Measurements from ENCODE around the gene AFAP1L2.
A peak's percentile ranks its signal among the peaks of the same experiment; 100 is the strongest.

The AFAP1L2 gene

DNA sequence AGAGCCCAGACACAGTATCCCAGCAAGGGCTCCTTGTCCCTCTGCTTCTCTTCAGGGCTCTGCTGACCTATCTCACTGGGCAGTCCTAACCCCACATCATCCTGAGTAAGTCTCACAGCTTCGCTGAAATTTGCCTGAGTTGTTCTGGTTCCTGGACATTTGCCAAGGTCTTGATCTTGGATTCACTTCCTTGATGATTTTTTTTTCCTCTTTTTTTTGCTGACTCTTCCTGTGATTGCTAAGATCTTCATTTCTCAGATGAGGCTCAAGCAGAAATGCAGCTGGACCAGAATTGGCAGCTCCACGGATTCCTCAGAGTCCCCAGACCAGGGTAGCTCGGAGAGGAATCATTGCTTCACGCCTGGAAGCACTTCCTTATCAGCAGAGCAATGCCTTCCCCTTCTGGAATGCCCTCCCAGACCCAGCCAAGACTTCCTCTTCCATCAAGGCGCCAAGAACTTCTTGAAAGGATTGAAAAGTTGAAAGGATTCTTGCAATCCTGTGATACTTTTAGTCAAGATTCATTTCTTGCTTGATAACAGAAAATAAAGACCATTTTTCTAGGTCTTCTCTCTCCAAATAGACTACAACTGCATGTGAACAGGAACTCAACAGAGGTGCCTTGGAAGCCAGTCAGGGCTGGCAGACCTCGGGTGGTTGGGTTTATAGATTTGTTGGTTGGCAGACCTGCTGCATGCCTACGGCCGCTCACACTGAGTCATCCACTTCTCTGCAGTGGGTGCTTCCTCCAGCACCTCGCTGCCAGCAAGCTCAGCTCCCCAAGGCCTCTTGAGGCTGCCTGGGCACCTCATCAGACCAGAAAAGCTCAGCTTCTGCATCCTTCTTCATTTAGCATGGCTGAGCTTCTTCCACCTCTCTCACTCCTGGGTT lies 8.8 kb upstream of the AFAP1L2 start:
- peak; percentile 53 for DNase-seq (ENCODE audit: low read depth)

DNA sequence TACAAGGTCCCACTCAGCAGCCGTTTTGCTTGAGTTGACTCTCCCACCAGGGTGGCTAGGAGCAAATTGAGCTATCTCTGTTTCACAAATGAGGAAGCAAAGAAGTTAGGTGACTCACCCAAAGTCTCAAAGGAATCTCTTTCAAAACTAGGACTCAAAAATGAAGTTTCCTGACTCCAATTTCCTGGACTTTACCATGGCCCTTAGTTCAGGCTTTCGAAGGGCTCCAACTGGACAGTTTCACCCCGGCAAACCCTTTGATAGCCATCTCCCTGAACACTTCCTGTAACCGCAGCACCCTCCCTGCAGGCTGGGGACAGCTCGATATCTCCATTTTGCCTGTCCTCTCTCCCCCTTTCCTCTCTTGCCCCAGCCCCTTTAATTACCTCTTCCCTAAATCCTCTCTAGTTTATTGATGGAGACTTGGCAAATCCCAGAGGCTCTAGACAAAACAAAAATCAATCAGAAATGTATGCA lies 4.7 kb upstream of the AFAP1L2 start:
- no peak for DNase-seq (ENCODE audit: low read depth)

DNA sequence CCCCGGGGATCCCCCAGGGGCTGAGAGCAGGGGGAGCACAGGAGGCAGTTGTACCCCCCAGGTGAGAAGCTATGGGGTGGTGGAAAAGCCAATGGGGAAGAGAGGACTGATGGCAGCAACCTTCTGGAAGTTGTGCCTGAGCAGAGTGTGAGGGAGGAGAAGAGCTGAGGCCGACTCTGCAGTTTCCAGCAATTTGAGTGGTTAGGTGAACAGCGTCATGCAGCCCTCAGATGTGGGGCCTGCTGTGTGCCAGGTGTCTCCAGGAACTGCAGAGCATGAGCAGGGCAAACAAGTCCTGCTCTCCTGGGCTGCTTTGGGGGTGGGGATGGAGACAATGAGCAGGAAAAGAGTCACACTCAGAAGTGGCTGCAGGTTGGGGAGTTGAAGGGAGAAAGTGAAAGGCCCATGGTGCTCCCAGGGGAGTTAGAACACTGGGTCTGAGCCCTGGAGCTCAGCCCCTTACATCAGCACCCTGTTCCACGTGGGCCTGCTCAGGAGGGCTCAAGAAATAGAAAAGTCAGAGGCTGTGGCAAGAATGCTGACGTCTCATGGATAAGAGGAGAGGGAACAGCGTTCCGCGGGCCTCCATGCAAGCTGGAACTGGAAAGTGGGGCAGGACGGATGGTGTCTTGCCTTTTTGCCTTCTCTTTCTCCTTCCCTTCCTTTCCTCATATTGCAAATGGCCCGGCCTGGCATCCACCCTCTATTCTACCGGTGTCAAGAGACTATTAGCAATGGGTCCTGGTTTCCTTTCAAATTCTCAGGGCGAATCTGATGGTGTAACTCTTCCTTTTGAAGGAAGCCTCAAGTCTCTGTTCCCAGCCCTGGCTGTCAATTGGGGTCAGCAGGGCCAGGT lies 4.0 kb upstream of the AFAP1L2 start:
- DNase-seq (ENCODE audit: low read depth), result no peak

DNA sequence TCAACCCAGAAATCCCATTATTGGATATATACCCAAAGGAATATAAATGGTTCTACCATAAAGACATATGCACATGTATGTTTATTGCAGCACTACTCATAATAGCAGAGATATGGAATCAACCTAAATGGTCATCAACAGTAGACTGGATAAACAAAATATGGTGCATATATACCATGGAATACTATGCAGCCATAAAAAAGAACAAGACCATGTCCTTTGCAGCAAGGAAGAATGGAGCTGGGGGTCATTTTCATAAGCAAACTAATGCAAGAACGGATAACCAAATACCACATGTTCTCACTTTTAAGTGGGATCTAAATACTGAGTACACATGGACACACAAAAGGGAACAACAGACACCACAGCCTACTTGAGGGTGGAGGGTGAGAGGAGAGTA lies 2.2 kb upstream of the AFAP1L2 start:
- no peak for DNase-seq (ENCODE audit: low read depth)

DNA sequence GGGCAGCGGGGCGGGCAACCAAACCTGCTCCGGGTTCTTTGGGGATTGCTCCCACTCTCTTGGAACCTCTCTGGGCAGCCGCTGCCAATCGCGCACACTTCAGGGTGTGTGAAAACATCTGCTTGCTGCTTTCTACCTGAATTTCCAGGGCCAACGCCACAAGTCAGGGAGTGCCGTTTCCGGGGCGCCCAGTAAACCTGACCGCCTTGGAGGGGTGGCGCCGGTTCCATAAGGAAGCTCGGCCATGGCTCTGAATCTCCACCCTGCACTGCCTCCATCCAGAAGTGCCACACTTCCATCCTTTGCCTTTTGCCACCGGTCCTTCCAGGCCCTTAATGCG lies 679 bp upstream of the AFAP1L2 start:
- no peak for DNase-seq (ENCODE audit: low read depth)

DNA sequence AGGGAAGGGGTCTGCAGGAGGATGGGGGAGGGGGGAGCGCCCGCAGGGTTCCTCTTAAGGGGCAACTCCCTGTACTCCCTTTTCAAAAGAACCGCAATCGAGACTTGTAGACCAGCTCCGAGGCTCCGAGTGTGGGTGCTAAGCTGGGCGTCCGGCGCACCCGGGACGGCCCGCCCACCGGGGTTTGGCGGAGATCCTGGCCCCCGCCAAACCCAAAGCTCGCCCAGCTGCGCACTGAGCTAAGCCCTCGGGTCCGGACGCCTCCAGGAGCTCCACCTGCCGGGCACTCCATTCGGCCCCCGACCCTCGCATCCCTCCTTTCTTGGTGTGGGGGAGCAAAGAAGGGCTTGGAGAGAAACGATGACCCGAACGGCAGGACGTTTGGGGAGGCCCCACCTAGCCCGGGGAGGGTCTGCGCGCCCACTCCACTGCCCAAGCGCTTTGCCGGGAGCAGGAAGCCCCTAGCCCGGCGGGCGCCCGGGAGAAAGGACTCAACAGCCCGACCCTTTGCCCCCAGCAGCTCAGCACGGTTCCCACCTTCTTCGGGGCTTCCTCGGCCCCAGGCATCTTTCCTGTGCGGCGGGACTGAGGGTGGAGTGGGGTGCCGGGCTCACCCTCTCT lies 651 bp downstream of the AFAP1L2 start:
- no peak for DNase-seq (ENCODE audit: low read depth)

DNA sequence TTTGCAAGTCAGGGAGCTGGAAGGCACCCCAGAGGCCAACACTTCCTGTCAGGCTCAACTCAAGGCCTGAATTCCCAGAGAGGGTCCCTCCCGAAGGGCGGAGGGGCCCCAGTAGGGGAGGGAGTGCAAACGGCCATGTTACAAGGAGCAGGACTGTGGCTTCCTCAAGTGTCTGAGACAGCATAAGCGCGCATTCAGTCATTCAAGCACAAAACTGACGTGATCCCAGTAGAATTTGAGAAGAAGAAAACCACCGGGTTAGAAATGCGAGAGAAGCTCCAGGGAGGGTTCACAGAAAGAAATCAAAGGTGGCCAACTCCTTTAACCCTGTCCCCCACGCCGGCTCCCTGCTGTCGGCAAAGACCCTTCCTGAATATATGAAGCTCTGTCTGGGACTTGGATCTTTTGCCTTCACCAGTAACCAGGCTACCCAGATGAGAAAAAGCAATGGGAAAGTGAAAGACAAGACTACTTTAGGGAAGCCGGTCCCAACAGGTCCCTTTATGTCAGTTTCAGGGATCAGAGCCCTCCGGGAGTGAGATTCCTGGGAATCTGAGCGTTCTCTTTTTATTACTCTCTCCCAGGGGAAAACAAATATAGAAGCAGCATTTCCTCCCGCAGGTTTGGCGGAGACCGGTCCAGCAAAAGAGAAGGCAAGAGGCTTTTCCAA lies 1.3 kb downstream of the AFAP1L2 start:
- no peak for DNase-seq (ENCODE audit: low read depth)

DNA sequence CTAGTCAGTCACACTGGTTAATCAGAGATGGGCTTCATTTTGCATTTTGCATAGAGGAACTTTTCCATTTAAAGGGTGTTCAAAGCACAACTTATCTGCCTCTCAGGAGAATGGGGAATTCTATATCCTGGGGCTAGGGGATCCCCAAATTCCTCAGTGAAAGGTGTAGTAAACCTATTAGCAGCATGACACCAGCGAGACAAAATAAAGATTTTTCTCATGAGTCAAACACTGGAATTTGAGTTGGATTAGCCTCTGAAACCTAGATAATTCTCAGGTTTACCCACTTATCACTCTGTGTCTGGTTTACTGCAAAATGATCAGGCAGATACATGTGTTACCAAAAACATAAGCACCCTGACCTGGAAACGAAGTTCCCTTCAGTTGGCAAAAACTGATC lies 2.1 kb downstream of the AFAP1L2 start:
- no peak for DNase-seq (ENCODE audit: low read depth)

DNA sequence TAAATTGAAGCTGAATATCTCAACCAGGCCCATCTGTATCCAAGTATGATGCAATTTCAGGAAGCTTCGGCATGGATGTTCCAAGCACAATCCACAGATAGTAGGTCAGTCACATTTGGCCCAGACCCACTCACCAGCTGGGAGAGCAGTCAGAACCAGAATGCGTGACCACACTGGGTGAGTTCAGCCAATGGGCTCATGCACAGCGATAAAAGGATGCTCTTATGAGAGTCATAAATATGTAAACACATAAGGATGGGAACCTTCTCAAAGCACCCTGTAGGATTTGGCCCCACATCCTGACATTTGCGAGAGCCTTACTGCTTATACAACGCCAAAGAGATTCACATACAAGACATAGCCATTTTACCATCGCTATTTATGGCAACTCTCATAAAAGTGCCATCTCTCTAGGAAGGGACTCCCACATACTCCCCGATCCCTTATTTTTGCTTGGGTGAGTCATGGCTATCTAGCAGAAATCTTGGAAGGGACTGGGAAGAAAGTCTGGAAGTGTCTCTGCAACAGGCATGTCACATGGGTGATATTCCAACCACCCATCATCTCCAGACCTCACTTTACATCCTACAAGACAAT lies 3.0 kb downstream of the AFAP1L2 start:
- peak; percentile 48 for DNase-seq (ENCODE audit: low read depth)

DNA sequence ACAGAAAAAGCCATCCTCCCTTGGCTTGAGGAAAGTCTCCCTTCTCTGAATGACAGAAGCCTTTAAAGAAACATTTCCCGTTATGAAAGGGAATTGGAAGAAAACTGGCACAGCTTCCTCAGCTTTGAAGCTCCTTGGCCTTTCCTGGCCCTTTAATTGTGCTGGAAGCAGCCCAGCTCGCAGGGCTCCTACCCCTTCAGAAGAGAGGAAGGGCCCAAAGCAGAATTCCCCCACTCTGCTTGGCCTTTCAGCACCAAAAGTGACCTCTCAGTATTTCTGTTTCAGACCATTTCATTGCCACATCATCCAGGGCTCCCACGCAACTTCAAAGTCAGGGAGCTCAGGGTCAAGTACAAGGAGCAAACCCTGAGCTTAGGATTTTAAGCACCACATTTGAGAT lies 4.2 kb downstream of the AFAP1L2 start:
- no peak for DNase-seq (ENCODE audit: low read depth)

DNA sequence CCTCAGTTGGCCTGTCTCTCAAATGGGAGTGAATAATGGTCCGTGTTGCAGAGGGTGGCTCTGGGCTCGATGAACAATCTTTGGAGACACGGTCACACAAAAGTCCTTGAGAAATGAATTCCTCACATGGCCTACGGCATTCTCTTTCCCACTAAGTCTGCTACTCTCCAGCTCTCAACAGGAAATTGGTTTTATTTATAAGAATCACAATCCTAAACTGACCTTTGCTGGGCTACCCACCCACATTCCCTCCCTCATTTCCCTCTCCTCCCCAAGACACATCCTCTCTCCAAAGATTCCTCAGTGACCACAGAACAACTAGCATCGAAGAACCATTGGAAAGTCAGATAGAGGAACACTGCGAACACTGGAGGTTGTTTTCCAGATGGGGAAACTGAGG lies 4.7 kb downstream of the AFAP1L2 start:
- no peak for DNase-seq (ENCODE audit: low read depth)

DNA sequence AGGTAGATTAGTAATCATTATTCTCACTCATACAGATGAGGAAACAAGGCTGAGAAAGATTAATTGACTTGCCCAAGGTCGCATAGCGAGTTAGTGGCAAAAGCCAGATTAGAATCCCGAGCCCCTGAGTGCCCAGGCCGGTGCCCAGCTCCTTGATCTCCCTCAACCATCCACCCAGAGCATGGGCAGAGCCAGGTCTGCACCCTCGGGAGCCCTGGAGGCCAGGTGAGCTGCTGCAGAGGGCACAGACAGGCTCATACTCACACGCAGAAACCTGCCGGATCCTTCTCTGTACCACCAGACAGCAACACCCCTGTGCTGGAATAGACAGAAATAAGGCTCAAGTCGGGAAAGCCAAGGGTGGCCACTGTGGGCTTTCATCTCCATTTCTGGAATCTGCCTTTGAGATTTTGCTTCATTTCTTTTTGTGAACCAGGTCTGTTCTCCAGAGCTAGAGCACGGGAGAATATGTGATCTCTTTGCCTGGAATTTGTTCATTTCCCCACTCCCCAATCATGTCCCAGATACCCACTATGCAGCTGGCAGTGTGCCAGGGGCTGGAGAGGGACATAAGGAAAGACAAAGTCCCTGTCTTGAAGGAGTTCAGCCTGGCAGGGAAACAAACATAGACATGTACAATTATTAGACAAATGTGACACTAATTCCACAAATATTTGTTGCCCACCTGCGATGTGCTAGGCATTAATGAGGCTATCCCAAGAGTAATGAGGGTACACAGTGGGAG lies 5.5 kb downstream of the AFAP1L2 start:
- DNase-seq (ENCODE audit: low read depth), result no peak

DNA sequence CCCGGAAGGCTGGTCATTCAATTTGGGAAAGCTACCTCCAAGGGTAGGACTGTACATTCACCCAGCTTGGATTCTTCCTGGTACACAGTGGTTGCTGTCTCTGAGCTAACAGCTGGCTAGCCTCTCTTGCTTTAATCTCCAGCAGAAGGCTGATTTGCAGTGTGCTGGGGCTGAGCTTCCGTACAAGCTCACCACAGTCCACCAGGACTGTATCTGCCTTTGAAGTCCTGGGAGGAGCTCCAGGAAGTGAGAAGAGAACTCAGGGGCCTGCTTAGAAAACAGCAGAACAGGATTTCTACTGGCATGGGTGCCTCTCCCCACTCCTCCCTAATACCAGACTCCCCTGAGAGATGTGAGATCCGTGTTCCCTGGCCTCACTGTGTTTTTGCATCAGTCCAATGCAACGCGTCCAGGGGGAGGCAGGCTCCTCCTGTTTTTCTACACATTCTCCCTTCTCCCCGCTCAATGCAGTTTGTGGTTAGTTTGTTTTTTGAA lies 6.6 kb downstream of the AFAP1L2 start:
- peak; percentile 45 for DNase-seq (ENCODE audit: low read depth)

DNA sequence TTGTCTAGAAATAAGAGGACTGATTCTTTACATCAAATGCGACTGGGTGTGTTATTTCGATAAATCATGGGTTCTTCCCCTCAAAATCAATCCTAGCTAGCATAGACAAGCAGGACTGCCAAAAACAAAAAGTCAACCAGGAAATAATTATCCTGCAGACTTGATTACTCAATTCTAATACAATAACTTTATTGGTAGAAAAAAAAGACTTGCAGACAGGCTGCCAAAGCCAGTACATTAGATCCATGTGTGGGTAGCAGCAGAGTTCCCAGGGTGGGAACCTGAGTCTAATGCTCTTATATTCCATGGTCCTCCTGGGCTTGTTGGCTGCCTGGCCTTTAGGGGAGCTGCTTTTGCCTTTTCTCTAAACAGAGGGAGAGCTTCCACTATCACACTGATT lies 7.8 kb downstream of the AFAP1L2 start:
- no peak for DNase-seq (ENCODE audit: low read depth)

DNA sequence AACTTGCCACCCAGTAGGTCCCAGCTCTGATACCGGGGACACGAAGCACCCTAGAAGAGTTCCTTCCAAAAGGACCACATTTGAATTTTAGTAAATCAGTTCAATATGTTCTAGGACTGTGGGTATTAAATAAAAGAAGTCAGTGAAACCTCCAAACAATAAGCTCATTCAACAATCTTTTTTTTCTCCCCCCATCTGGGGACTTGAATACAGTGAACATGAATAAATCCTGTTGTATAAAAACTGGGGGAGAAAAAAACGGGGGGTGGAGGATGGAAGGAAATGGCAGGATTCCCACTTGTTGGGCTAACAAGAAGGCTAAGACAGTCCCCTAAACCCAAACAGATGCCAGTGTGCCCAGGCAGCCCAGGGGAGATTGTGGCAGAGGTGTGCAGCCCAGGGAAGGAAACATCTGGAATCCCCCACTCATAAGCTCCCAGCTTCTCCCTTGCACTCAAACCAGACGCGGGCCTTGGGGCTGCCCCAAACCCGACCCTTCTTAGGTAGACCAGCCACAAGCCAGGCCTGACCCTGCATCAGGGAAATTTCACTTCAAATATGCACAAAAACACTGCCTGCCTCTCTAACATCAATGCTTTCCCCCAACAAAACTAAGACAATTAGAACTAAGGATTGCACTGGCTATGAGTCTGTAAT lies 8.8 kb downstream of the AFAP1L2 start:
- no peak for DNase-seq (ENCODE audit: low read depth)

DNA sequence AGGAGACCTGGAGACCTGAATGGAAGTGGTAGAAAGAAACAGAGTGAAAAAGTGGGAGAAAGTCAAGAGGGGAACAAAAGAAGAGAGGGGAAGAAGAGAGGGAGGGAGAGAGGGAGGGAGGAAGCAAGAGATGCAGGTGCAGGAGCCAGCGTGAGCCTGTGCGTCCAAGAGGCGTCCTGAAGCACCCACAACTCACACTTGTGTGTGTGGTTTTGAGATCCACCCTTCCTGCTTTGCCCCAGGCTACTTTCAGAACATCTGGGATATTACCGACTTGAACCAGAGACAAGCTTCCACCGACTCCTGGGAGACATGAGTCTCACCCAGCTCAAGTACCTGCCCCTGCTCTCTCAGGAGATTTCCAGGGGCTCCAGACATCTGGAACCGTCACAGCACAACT lies 9.8 kb downstream of the AFAP1L2 start:
- no peak for DNase-seq (ENCODE audit: low read depth)

DNA sequence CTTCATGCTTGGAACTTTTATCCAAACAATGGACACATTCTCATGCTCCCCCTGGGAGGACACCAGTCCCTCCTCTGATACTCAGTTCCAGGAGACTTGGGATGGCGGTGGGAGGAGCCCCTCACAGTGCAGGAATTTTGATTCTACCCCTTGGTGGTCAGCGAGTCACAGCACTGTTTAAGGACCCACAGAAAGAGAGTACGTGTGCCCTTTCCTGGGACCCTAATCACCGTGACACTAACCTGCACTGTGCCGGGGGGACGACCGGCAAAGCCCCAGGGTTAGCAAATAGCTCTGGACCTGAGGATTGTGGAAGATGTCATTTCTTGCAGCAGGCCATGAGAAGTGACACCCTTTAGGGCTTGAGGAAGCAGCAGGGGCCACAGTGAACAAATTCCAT lies 10.4 kb downstream of the AFAP1L2 start:
- no peak for DNase-seq (ENCODE audit: low read depth)

DNA sequence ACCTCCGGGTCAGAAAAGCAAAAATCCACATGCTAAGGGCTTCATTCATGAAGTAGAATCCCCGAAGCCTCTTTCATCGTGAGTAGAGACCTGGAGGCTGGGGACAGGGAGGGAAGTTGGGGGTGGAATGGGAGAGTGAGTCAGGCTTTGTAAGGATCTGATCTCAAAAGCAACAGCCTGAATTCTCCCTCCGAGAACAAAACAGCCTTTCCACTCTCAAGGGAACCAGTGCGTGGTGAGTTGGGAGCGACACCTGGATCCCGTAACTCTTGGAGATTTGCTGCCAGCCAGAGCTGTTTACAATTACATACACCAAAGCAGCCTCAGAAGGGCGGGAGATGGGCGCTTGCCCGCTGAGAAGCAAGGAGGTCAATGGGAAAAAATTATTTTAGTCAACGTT lies 10.8 kb downstream of the AFAP1L2 start:
- DNase-seq (ENCODE audit: low read depth), result peak; percentile 53

DNA sequence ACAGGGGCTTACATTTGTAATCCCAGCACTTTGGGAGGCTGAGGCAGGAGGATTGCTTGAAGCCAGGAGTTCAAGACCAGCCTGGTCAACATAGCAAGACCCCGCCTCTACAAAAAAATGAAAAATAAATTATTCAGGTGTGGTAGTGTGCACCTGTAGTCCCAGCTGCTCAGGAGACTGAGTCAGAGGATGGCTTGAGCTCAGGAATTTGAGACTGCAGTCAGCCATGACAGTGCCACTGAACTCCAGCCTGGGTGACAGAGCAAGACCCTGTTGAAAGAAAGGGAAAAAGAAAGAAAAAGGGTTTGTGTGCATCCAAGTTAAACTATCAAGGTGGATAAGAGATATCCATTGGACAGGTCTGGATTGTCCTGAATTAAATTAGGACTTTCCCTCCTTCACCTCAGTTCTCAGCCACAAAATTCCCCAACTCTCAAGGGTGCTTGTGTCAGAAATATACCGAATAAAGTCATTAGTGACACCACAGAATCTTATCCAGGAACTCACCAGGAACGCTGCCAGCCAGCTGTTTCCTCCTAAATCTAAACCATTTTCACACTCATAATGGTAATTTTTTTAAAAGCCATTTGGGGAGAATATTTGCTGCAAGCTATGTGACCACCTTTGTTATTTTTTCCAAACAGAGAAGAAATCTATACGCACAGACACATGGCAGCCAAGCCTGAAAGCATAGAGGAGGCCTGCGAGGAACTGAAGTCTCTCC lies 12.0 kb downstream of the AFAP1L2 start:
- no peak for DNase-seq (ENCODE audit: low read depth)

DNA sequence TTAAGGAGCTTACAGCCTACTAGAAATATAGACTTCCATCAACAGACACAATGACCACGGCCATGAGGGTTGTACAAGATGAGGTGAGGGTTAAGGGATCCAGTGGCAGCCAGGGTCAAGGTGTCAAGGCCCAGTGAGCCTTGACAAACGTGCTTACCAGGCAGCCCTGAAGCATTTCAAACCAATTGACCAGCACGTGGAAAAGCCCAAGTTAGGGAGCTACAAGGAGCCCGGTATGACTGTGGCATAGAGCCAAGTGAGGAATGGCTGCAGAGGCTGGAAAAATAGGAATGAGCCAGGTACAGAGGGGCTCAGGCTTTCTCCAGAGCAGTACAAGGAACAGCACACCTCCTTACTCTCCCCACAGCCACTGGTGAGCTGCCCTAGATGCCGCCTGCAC lies 12.7 kb downstream of the AFAP1L2 start:
- no peak for DNase-seq (ENCODE audit: low read depth)
